ENCODE results near the gene PTPRM. TPM values are rescaled to one million over a fixed set of nuclear protein-coding genes. Genes with fewer than 3 reads are reported as not detected.

The PTPRM gene
- total RNA-seq, 1 experiment from 2014 or later, result 42.3 TPM

- TF ChIP-seq, protein P1, sequence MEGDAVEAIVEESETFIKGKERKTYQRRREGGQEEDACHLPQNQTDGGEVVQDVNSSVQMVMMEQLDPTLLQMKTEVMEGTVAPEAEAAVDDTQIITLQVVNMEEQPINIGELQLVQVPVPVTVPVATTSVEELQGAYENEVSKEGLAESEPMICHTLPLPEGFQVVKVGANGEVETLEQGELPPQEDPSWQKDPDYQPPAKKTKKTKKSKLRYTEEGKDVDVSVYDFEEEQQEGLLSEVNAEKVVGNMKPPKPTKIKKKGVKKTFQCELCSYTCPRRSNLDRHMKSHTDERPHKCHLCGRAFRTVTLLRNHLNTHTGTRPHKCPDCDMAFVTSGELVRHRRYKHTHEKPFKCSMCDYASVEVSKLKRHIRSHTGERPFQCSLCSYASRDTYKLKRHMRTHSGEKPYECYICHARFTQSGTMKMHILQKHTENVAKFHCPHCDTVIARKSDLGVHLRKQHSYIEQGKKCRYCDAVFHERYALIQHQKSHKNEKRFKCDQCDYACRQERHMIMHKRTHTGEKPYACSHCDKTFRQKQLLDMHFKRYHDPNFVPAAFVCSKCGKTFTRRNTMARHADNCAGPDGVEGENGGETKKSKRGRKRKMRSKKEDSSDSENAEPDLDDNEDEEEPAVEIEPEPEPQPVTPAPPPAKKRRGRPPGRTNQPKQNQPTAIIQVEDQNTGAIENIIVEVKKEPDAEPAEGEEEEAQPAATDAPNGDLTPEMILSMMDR (IDR thresholded peaks at IDR 0.05; ENCODE audit: unreplicated experiment), result no peak
- H3K27me3 Mint-ChIP-seq (ENCODE audit: unreplicated experiment), result no peaks in the 10 kb centered on the region
- no peaks in the 10 kb centered on the region for H3K9me3 Mint-ChIP-seq (ENCODE audit: low read depth, unreplicated experiment)
- no peaks in the 10 kb centered on the region for H3K36me3 Mint-ChIP-seq (ENCODE audit: insufficient read depth, unreplicated experiment)
- no peaks in the 10 kb centered on the region for H3K4me1 Mint-ChIP-seq (ENCODE audit: low read depth, unreplicated experiment)
- H3K4me3 Mint-ChIP-seq (ENCODE audit: low read depth, unreplicated experiment), result no peak overlapping the region
- CTCF ChIA-PET, result no interaction called here
- intact Hi-C loops (cut with micrococcal nuclease; ENCODE audit: unreplicated experiment), result no loop called here
- BruUV-seq (replicated peaks), result no TSS peak
- no peak overlapping the region for H3K27ac Mint-ChIP-seq (ENCODE audit: unreplicated experiment)
- DNase-seq, result no peak
Measured at GRCh38 chr18:7898181-7898580, 331.1 kb downstream of the PTPRM start.

GRCh38 chr18:7899078-7899477 is 332.0 kb downstream of the PTPRM start:
- no peaks in the 10 kb centered on the region for H3K36me3 Mint-ChIP-seq (ENCODE audit: insufficient read depth, unreplicated experiment)
- CTCF ChIA-PET, result no interaction called here
- H3K4me3 Mint-ChIP-seq (ENCODE audit: low read depth, unreplicated experiment), result no peak overlapping the region
- no peaks in the 10 kb centered on the region for H3K27me3 Mint-ChIP-seq (ENCODE audit: unreplicated experiment)
- TF ChIP-seq, protein P1 (IDR thresholded peaks at IDR 0.05; ENCODE audit: unreplicated experiment), result no peak
- intact Hi-C loops (cut with micrococcal nuclease; ENCODE audit: unreplicated experiment), result no loop called here
- no peaks in the 10 kb centered on the region for H3K9me3 Mint-ChIP-seq (ENCODE audit: low read depth, unreplicated experiment)
- no TSS peak for BruUV-seq (replicated peaks)
- no peak for DNase-seq
- no peaks in the 10 kb centered on the region for H3K4me1 Mint-ChIP-seq (ENCODE audit: low read depth, unreplicated experiment)
- no peak overlapping the region for H3K27ac Mint-ChIP-seq (ENCODE audit: unreplicated experiment)

DNA sequence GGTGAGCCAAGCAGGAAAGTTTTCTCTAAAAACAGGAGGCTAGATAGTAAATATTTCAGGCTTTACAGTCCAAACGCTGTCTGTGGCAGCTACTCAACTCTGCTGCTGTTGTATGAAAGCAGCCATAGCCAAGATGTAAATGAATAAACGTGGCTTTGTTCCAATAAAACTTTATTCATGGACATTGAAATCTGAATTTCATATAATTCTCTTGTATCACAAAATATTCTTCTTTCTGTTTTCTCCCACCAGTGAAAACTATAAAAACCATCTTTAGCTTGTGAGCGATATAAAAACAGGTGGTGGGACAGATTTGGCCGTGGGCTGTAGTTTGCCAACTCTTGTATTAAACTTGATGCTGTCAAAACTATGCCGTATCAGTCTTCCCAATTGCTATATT is 333.0 kb downstream of the PTPRM start:
- DNase-seq, result no peak
- no peaks in the 10 kb centered on the region for H3K9me3 Mint-ChIP-seq (ENCODE audit: low read depth, unreplicated experiment)
- CTCF ChIA-PET, result interaction anchor here (0.6 kb wide), 1 partner anchor 17 kb away, joined by 3 read pairs; no protein-coding TSS in a partner anchor
- H3K4me1 Mint-ChIP-seq (ENCODE audit: low read depth, unreplicated experiment), result no peaks in the 10 kb centered on the region
- no peaks in the 10 kb centered on the region for H3K36me3 Mint-ChIP-seq (ENCODE audit: insufficient read depth, unreplicated experiment)
- TF ChIP-seq, protein P1 (IDR thresholded peaks at IDR 0.05; ENCODE audit: unreplicated experiment), result no peak
- no peak overlapping the region for H3K27ac Mint-ChIP-seq (ENCODE audit: unreplicated experiment)
- no peak overlapping the region for H3K4me3 Mint-ChIP-seq (ENCODE audit: low read depth, unreplicated experiment)
- intact Hi-C loops (cut with micrococcal nuclease; ENCODE audit: unreplicated experiment), result no loop called here
- BruUV-seq (replicated peaks), result no TSS peak
- no peaks in the 10 kb centered on the region for H3K27me3 Mint-ChIP-seq (ENCODE audit: unreplicated experiment)

GRCh38 chr18:7901657-7902056 is 334.5 kb downstream of the PTPRM start:
- Mint-ChIP-seq H3K4me1 (ENCODE audit: low read depth, unreplicated experiment) (no peaks in the 10 kb centered on the region), H3K27ac (ENCODE audit: unreplicated experiment) (no peak overlapping the region), H3K27me3 (ENCODE audit: unreplicated experiment) (no peaks in the 10 kb centered on the region), H3K36me3 (ENCODE audit: insufficient read depth, unreplicated experiment) (no peaks in the 10 kb centered on the region), H3K4me3 (ENCODE audit: low read depth, unreplicated experiment) (no peak overlapping the region), H3K9me3 (ENCODE audit: low read depth, unreplicated experiment) (peaks cover 6% of the 10 kb centered on the region)
- no TSS peak for BruUV-seq (replicated peaks)
- CTCF ChIA-PET, result no interaction called here
- DNase-seq, result no peak
- intact Hi-C loops (cut with micrococcal nuclease; ENCODE audit: unreplicated experiment), result no loop called here
- TF ChIP-seq, protein P1 (IDR thresholded peaks at IDR 0.05; ENCODE audit: unreplicated experiment), result no peak

Data from Calu3 (cell line).